ENCODE measurements around the gene HAT1.

The HAT1 gene

GRCh38 chr2:171882089-171882769 is 40.0 kb upstream of the HAT1 start:
- TF ChIP-seq, protein P1, sequence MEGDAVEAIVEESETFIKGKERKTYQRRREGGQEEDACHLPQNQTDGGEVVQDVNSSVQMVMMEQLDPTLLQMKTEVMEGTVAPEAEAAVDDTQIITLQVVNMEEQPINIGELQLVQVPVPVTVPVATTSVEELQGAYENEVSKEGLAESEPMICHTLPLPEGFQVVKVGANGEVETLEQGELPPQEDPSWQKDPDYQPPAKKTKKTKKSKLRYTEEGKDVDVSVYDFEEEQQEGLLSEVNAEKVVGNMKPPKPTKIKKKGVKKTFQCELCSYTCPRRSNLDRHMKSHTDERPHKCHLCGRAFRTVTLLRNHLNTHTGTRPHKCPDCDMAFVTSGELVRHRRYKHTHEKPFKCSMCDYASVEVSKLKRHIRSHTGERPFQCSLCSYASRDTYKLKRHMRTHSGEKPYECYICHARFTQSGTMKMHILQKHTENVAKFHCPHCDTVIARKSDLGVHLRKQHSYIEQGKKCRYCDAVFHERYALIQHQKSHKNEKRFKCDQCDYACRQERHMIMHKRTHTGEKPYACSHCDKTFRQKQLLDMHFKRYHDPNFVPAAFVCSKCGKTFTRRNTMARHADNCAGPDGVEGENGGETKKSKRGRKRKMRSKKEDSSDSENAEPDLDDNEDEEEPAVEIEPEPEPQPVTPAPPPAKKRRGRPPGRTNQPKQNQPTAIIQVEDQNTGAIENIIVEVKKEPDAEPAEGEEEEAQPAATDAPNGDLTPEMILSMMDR (IDR thresholded peaks at IDR 0.05; ENCODE audit: low read depth, low read length), result no peak
- H3K4me3 ChIP-seq (ENCODE audit: low read depth, low read length), result no peak overlapping the region

- TF ChIP-seq, protein P1 (IDR thresholded peaks at IDR 0.05; ENCODE audit: low read depth, low read length), result no peak
- H3K4me3 ChIP-seq (ENCODE audit: low read depth, low read length), result no peak overlapping the region
Observed at GRCh38 chr2:171883275-171883893, 38.9 kb upstream of the HAT1 start.

DNA sequence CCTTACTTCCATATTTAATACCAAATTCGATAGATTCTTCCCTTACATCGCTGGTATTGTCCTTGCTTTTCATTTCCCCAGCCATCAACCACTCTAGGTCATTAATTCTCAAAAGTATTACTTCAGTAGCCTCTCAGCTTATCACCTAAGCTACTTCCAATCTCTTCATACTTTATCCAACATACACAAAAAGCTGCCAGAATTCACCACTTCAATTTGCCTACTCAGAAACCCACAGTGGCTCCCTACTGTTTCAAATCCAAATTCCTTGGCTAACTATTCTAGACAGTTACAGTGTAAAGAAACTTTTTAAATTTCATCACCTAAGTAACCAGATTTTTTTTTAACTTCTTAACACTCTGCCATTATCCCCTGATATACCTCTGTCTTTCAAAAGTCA is 32.9 kb upstream of the HAT1 start:
- H3K4me3 ChIP-seq (ENCODE audit: low read depth, low read length), result no peak overlapping the region
- TF ChIP-seq, protein P1 (IDR thresholded peaks at IDR 0.05; ENCODE audit: low read depth, low read length), result no peak

DNA sequence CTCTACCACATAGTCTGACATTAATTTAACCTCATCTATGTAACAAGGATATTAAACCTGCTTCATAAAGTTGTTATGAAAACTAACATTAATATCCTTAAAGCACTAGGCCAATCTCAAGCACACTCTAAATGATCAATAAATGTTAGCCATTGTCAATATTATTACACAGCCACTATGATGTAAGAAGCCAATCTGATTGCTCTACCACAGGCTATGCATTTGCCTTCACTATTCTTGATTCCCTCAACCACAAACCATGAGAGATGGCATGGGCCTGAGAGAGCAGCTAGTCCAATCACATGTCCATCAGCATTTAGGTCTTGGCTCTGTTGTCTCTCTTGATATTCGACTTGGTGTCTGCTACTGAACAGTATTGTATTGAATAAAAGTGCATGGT is 32.5 kb upstream of the HAT1 start:
- H3K4me3 ChIP-seq (ENCODE audit: low read depth, low read length), result no peak overlapping the region
- TF ChIP-seq, protein P1 (IDR thresholded peaks at IDR 0.05; ENCODE audit: low read depth, low read length), result no peak

- peak overlapping the region; percentile 79 for H3K4me3 ChIP-seq (ENCODE audit: low read depth, low read length)
- TF ChIP-seq, protein P1 (IDR thresholded peaks at IDR 0.05; ENCODE audit: low read depth, low read length), result no peak
Observed at GRCh38 chr2:171893196-171893823, 29.0 kb upstream of the HAT1 start.

- TF ChIP-seq, protein P1 (IDR thresholded peaks at IDR 0.05; ENCODE audit: low read depth, low read length), result no peak
Observed at GRCh38 chr2:171893824-171894611, 28.2 kb upstream of the HAT1 start, which contains the start of gene SLC25A12. Gene SLC25A12 (minus strand): TSS chr2:171894244. CDS start chr2:171894214, 30 bp downstream.

More at GRCh38 chr2:171893824-171894611, 28.2 kb upstream of the HAT1 start, which contains the start of gene SLC25A12:
- H3K4me3 ChIP-seq (ENCODE audit: low read depth, low read length), result peak within 1 kb of the TSS; percentile 79

All from WI38 (cell line).